ENCODE measurements around the gene TPRG1L.

TPRG1L gene

DNA sequence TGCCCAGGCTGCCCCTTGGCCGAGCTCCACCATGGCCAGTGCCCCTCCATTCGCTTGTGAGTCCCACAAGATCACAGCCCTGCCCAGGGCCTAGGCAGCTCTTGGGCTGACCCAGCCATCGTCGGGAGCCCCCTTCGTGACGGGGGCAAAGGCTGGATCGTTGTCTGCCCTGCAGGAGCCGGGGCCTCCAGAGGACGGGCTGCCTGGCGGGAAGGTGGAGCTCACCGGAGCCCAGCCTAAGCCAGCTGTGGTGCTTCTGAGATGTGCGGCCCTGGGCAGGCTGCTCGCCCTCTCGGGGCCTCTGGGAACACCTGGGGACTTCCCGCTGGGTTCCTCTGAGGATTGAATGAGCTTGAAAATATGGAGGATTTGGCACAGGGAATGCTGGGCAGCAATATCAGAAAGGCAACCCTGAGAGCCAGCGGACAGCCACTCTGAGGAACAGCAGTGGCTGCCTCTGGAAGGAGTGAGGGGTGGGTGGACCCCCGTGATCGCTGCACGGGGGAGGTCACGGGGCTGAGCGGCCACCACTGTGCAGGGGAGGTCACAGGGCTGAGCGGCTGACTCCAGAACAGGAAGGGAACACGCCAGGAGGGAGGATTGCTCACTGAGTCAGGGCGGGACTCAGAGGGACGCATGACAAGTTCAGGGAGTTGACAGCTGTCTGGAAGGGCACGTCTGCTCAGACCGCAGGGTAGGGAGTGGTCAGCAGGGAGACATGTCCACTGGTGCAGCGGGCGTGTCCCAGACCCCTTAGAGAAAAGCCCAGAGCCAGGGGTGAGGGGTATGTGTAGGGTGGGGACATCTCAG, 46.8 kb downstream of the TPRG1L start:
- Histone ChIP-seq H4K20me1 (ENCODE audit: insufficient read depth, low read length) (no peaks in the 10 kb centered on the region), H3K4me3 (ENCODE audit: low read depth, low read length, poor library complexity, severe bottlenecking) (no peak overlapping the region), H2AFZ (ENCODE audit: low read length) (no peak overlapping the region), H3F3A (ENCODE audit: insufficient read depth, low read length) (no peaks in the 10 kb centered on the region), H3K27me3 (ENCODE audit: insufficient read depth, low read length) (peaks cover 6% of the 10 kb centered on the region), H3K79me2 (ENCODE audit: insufficient read depth, low read length) (no peaks in the 10 kb centered on the region), H3K27ac (ENCODE audit: low read depth, low read length, poor library complexity, severe bottlenecking) (no peak overlapping the region), H3K4me2 (ENCODE audit: low read length) (no peak overlapping the region), H3K4me1 (ENCODE audit: insufficient read depth, low read length, severe bottlenecking) (peaks cover 26% of the 10 kb centered on the region), H3K9me2 (ENCODE audit: low read depth, low read length) (no peaks in the 10 kb centered on the region), H3K36me3 (ENCODE audit: insufficient read depth, low read length) (no peaks in the 10 kb centered on the region), H3K9ac (ENCODE audit: low read length) (no peak overlapping the region), H3K9me3 (ENCODE audit: low read length) (no peaks in the 10 kb centered on the region)
- TF ChIP-seq, protein P1, sequence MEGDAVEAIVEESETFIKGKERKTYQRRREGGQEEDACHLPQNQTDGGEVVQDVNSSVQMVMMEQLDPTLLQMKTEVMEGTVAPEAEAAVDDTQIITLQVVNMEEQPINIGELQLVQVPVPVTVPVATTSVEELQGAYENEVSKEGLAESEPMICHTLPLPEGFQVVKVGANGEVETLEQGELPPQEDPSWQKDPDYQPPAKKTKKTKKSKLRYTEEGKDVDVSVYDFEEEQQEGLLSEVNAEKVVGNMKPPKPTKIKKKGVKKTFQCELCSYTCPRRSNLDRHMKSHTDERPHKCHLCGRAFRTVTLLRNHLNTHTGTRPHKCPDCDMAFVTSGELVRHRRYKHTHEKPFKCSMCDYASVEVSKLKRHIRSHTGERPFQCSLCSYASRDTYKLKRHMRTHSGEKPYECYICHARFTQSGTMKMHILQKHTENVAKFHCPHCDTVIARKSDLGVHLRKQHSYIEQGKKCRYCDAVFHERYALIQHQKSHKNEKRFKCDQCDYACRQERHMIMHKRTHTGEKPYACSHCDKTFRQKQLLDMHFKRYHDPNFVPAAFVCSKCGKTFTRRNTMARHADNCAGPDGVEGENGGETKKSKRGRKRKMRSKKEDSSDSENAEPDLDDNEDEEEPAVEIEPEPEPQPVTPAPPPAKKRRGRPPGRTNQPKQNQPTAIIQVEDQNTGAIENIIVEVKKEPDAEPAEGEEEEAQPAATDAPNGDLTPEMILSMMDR (IDR thresholded peaks at IDR 0.05; ENCODE audit: low read length): no peak
- no peak for TF ChIP-seq EZH2 (IDR thresholded peaks at IDR 0.05; ENCODE audit: borderline replicate concordance, low read length)

DNA sequence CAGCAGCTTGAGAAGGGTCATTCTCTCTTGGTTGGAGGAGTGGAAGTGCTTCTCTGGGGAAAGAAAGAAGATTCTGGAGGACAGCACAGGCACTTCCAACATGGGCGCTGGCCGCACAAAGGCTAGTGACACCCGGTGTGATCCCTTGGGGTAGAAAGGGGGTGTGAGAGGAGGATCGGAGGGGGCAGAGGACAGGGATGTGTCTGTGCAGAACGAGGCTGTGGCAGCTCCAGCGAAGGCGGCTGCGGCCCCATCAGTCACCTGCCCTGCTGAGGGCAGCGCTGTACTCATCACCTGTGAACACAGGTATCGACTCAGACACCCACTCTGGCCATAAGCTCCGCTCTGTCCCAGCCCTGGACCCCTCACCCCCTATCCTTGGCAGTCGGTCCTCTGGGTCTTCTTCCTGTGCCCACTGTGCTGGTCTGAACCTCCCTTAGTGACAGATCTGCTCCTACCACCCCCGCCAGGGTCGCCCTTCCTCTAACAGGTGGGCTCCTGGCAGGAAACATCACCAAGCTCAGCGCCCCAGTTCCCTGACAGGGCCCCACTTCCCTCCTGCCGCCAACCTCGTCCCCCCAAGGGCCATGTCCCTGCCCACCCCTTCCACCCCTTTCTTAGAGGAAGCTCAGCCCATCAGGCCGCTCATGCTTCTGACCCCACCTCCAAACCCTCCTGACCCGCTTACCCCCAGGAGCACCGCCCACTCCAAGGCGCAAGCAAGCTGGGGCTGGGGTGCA, 47.6 kb downstream of the TPRG1L start:
- Histone ChIP-seq H3K79me2 (ENCODE audit: insufficient read depth, low read length) (no peaks in the 10 kb centered on the region), H4K20me1 (ENCODE audit: insufficient read depth, low read length) (no peaks in the 10 kb centered on the region), H3K27me3 (ENCODE audit: insufficient read depth, low read length) (peaks cover 6% of the 10 kb centered on the region), H3K9me2 (ENCODE audit: low read depth, low read length) (no peaks in the 10 kb centered on the region), H3K4me3 (ENCODE audit: low read depth, low read length, poor library complexity, severe bottlenecking) (peak overlapping the region; percentile 59), H3K4me2 (ENCODE audit: low read length) (peak overlapping the region; percentile 75), H3K36me3 (ENCODE audit: insufficient read depth, low read length) (no peaks in the 10 kb centered on the region), H3K4me1 (ENCODE audit: insufficient read depth, low read length, severe bottlenecking) (peaks cover 18% of the 10 kb centered on the region), H3K9me3 (ENCODE audit: low read length) (no peaks in the 10 kb centered on the region), H3K9ac (ENCODE audit: low read length) (no peak overlapping the region; the same call in 1 of the 2 replicates), H3F3A (ENCODE audit: insufficient read depth, low read length) (no peaks in the 10 kb centered on the region), H3K27ac (ENCODE audit: low read depth, low read length, poor library complexity, severe bottlenecking) (no peak overlapping the region), H2AFZ (ENCODE audit: low read length) (no peak overlapping the region)
- no peak for TF ChIP-seq EZH2 (IDR thresholded peaks at IDR 0.05; ENCODE audit: borderline replicate concordance, low read length)
- TF ChIP-seq, protein P1 (IDR thresholded peaks at IDR 0.05; ENCODE audit: low read length): no peak

GRCh38 chr1:3672971-3673361, 48.2 kb downstream of the TPRG1L start:
- Histone ChIP-seq H3K79me2 (ENCODE audit: insufficient read depth, low read length) (no peaks in the 10 kb centered on the region), H3K27ac (ENCODE audit: low read depth, low read length, poor library complexity, severe bottlenecking) (no peak overlapping the region), H3K4me2 (ENCODE audit: low read length) (peak overlapping the region; percentile 75)

More at GRCh38 chr1:3672971-3673361, 48.2 kb downstream of the TPRG1L start:
- TF ChIP-seq EZH2 (IDR thresholded peaks at IDR 0.05; ENCODE audit: borderline replicate concordance, low read length): no peak
- no peaks in the 10 kb centered on the region for H3K9me3 ChIP-seq (ENCODE audit: low read length)
- no peaks in the 10 kb centered on the region for H4K20me1 ChIP-seq (ENCODE audit: insufficient read depth, low read length)
- H3F3A ChIP-seq (ENCODE audit: insufficient read depth, low read length): no peaks in the 10 kb centered on the region
- peak overlapping the region; percentile 46; the same call in 1 of the 2 replicates for H3K9ac ChIP-seq (ENCODE audit: low read length)
- peak overlapping the region; percentile 59 for H3K4me3 ChIP-seq (ENCODE audit: low read depth, low read length, poor library complexity, severe bottlenecking)
- H3K27me3 ChIP-seq (ENCODE audit: insufficient read depth, low read length): peaks cover 6% of the 10 kb centered on the region
- H2AFZ ChIP-seq (ENCODE audit: low read length): no peak overlapping the region
- H3K9me2 ChIP-seq (ENCODE audit: low read depth, low read length): no peaks in the 10 kb centered on the region
- no peaks in the 10 kb centered on the region for H3K36me3 ChIP-seq (ENCODE audit: insufficient read depth, low read length)
- peaks cover 12% of the 10 kb centered on the region for H3K4me1 ChIP-seq (ENCODE audit: insufficient read depth, low read length, severe bottlenecking)

All from OCI-LY1 (cell line).